ENCODE data around the gene SGK1.
"Not testable (repeated sequence)": the region's sequence is repeated elsewhere in the genome, so short reads cannot be mapped to it uniquely, and the experiment has no call there.

The SGK1 gene

DNA sequence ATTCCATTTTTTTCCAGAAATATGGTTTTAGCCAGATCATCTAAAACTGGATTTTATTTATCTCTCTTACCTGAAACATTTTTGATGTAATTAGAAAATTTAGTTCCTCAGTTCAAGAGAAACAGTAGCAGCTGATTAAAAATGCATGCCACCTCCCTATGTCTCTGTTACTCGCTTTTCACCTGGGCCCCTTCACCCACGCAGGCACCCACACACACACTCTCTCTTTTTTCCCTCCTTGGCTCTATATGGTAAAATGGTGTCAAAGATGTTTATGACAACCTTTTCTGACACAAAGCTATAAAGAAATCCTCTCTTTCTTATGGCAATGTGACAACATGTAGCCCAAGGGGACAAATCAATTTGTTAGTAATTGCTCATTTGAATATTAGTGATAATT is 5.8 kb upstream of the SGK1 start:
- H3K27ac ChIP-seq (ENCODE audit: poor library complexity, severe bottlenecking) = no peak overlapping the region

DNA sequence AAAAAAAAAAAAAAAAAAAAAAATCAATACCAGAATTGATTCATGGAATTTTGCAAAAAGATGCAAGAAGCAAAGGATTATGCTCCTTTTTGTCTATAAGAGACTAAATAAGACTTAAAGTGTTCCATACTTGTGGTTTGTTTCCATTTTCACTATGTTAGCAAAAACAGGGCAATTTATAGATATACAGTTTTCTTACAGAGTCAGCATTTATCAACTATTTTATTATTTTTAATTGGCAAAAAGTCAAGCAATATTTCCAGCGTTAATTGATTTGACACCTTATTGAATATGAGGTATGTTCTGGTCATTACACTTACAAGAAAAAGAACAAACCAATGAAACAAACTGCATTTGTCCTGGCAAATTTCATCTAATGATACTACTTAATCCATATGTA is 5.4 kb upstream of the SGK1 start:
- H3K9me3 ChIP-seq (ENCODE audit: severe bottlenecking) = no peaks in the 10 kb centered on the region
- H3K4me3 ChIP-seq (ENCODE audit: severe bottlenecking) = no peak overlapping the region
- no peaks in the 10 kb centered on the region for H3K4me1 ChIP-seq (ENCODE audit: insufficient read depth, poor library complexity, severe bottlenecking)
- ATAC-seq (ENCODE audit: low read depth) = no peak
- H3K36me3 ChIP-seq (ENCODE audit: low read depth) = no peaks in the 10 kb centered on the region
- TF ChIP-seq, protein P1, sequence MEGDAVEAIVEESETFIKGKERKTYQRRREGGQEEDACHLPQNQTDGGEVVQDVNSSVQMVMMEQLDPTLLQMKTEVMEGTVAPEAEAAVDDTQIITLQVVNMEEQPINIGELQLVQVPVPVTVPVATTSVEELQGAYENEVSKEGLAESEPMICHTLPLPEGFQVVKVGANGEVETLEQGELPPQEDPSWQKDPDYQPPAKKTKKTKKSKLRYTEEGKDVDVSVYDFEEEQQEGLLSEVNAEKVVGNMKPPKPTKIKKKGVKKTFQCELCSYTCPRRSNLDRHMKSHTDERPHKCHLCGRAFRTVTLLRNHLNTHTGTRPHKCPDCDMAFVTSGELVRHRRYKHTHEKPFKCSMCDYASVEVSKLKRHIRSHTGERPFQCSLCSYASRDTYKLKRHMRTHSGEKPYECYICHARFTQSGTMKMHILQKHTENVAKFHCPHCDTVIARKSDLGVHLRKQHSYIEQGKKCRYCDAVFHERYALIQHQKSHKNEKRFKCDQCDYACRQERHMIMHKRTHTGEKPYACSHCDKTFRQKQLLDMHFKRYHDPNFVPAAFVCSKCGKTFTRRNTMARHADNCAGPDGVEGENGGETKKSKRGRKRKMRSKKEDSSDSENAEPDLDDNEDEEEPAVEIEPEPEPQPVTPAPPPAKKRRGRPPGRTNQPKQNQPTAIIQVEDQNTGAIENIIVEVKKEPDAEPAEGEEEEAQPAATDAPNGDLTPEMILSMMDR (IDR thresholded peaks at IDR 0.05; ENCODE audit: poor library complexity, severe bottlenecking) = no peak
- no peak for DNase-seq (ENCODE audit: low spot score)
- no peaks in the 10 kb centered on the region for H3K27me3 ChIP-seq (ENCODE audit: insufficient read depth, poor library complexity, severe bottlenecking)
- H3K27ac ChIP-seq (ENCODE audit: poor library complexity, severe bottlenecking) = no peak overlapping the region

More for the DNA sequence above, 5.8 kb upstream of the SGK1 start:
- H3K36me3 ChIP-seq (ENCODE audit: low read depth) = no peaks in the 10 kb centered on the region
- no peak for DNase-seq (ENCODE audit: low spot score)
- H3K4me3 ChIP-seq (ENCODE audit: severe bottlenecking) = no peak overlapping the region
- TF ChIP-seq, protein P1 (IDR thresholded peaks at IDR 0.05; ENCODE audit: poor library complexity, severe bottlenecking) = no peak
- no peaks in the 10 kb centered on the region for H3K27me3 ChIP-seq (ENCODE audit: insufficient read depth, poor library complexity, severe bottlenecking)
- ATAC-seq (ENCODE audit: low read depth) = no peak
- no peaks in the 10 kb centered on the region for H3K9me3 ChIP-seq (ENCODE audit: severe bottlenecking)
- H3K4me1 ChIP-seq (ENCODE audit: insufficient read depth, poor library complexity, severe bottlenecking) = no peaks in the 10 kb centered on the region

DNA sequence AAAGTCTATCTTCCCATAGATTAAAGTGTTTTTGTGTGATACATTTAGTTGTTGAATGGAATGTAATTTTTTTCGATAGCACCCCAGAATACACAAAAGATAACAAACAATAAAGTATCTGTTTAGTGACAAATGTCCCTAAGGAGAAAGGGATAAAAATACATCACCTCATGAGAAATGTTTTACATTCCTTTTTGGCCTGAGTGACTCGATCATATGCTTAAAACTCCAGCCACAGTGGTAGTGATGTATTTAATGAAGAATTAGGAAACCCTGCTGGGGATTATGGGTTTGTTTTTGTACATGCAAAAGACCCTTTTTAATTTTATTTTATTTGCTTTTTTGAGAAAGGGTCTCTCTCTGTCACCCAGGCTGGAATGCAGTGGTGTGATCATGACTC is 4.3 kb upstream of the SGK1 start:
- no peaks in the 10 kb centered on the region for H3K4me1 ChIP-seq (ENCODE audit: insufficient read depth, poor library complexity, severe bottlenecking)
- TF ChIP-seq, protein P1 (IDR thresholded peaks at IDR 0.05; ENCODE audit: poor library complexity, severe bottlenecking) = no peak
- H3K36me3 ChIP-seq (ENCODE audit: low read depth) = no peaks in the 10 kb centered on the region
- no peak overlapping the region for H3K4me3 ChIP-seq (ENCODE audit: severe bottlenecking)
- H3K9me3 ChIP-seq (ENCODE audit: severe bottlenecking) = no peaks in the 10 kb centered on the region
- ATAC-seq (ENCODE audit: low read depth) (no peak), DNase-seq (ENCODE audit: low spot score) (no peak)
- no peak overlapping the region for H3K27ac ChIP-seq (ENCODE audit: poor library complexity, severe bottlenecking)
- no peaks in the 10 kb centered on the region for H3K27me3 ChIP-seq (ENCODE audit: insufficient read depth, poor library complexity, severe bottlenecking)

DNA sequence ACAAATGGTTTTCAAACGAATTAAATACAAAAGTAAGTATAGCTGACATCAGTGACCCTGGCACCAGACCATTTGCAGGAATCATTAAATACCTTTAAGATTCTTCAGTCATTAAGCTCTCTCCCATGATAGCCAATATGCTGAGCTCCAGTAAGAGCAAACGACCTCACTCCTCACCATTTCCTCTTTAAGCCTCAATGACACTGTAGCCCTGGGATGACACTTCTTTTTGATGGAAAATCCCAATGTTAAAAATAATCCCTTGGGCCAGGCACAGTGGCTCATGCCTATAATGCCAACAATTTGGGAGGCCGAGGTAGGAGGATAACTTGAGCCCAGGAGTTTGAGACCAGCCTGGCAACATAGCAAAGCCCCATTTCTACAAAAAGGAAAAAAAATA is 3.3 kb upstream of the SGK1 start:
- Histone ChIP-seq H3K4me1 (ENCODE audit: insufficient read depth, poor library complexity, severe bottlenecking) (no peaks in the 10 kb centered on the region), H3K4me3 (ENCODE audit: severe bottlenecking) (no peak overlapping the region), H3K9me3 (ENCODE audit: severe bottlenecking) (no peaks in the 10 kb centered on the region), H3K27ac (ENCODE audit: poor library complexity, severe bottlenecking) (no peak overlapping the region), H3K27me3 (ENCODE audit: insufficient read depth, poor library complexity, severe bottlenecking) (no peaks in the 10 kb centered on the region), H3K36me3 (ENCODE audit: low read depth) (no peaks in the 10 kb centered on the region)
- no peak for DNase-seq (ENCODE audit: low spot score)
- no peak for ATAC-seq (ENCODE audit: low read depth)
- TF ChIP-seq, protein P1 (IDR thresholded peaks at IDR 0.05; ENCODE audit: poor library complexity, severe bottlenecking) = no peak

DNA sequence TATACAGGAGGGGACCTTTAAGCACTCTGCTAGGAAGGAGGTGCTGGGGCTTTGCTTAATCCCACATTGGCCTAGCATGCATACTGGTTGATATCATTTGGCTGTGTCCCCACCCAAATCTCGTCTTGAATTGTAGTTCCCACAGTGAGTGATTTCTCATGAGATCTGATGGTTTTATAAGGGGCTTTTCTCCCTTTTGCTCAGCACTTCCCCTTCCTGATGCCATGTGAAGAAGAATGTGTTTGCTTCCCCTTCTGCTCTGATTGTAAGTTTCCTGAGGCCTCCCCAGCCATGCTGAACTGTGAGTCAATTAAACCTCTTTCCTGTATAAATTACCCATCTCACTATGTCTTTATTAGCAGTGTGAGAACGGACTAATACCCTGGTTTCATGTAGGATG is 1.8 kb upstream of the SGK1 start:
- DNase-seq (ENCODE audit: low spot score); H3K27me3 ChIP-seq (ENCODE audit: insufficient read depth, poor library complexity, severe bottlenecking); H3K36me3 ChIP-seq (ENCODE audit: low read depth); ATAC-seq (ENCODE audit: low read depth); H3K4me1 ChIP-seq (ENCODE audit: insufficient read depth, poor library complexity, severe bottlenecking); H3K9me3 ChIP-seq (ENCODE audit: severe bottlenecking); H3K27ac ChIP-seq (ENCODE audit: poor library complexity, severe bottlenecking); H3K4me3 ChIP-seq (ENCODE audit: severe bottlenecking): not testable (repeated sequence)

Data from RWPE2 (cell line).